Suppressor macrophage treated with lipopolysaccharide for 4 hours (primary cell): Measurements from ENCODE around the gene PTPRD.

Experiments
- DNase-seq: peaks from one replicate; pipeline ENCODE4 v3.0.0-alpha.2; 2020

The PTPRD gene

DNA sequence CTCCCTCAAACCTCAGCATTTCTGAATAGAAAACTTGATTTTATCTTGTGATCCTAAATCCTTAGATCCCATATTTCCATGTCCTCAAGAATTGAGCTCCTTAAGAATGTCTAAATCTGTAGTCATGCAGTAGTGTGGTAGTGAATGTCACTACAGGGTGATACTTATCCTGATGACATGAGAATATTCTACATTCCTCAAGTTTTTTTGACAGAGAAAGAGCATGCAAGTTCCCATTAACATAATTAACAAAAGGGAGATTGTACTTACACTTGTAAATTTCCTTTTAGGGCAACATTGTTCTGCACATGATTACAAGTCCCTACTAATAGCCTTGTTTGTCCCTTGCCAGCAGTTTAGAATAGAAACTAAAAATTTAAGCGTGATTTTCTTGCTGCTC is 352.3 kb downstream of the PTPRD start:
- no peak for DNase-seq

- DNase-seq = no peak
These were observed 353.1 kb downstream of the PTPRD start for GRCh38 chr9:10259668-10260067.

- DNase-seq = no peak
These were observed 357.0 kb downstream of the PTPRD start for GRCh38 chr9:10255758-10256157.

GRCh38 chr9:10254338-10254737 is 358.5 kb downstream of the PTPRD start:
- no peak for DNase-seq

GRCh38 chr9:10253341-10253740 is 359.5 kb downstream of the PTPRD start:
- DNase-seq = no peak

- DNase-seq = no peak
These were observed 360.6 kb downstream of the PTPRD start for GRCh38 chr9:10252174-10252573.

DNA sequence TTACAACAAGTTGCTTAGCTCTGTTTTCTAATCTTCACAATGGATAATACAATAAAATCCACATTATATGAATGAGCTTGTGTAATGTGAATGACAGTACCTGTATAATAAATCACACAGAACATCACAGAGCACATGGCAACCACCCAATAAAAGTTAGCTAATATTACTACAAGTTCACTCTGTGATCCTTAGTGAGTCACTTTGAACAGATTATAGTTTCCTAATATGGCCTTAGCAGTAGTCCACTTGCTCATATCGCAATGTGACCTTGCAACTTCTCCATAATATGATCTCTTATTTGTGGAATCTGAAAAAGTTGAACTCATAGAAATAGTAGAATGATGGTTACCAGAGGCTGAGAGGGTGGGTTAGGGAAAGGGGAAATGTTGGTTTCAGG is 361.3 kb downstream of the PTPRD start:
- no peak for DNase-seq

DNA sequence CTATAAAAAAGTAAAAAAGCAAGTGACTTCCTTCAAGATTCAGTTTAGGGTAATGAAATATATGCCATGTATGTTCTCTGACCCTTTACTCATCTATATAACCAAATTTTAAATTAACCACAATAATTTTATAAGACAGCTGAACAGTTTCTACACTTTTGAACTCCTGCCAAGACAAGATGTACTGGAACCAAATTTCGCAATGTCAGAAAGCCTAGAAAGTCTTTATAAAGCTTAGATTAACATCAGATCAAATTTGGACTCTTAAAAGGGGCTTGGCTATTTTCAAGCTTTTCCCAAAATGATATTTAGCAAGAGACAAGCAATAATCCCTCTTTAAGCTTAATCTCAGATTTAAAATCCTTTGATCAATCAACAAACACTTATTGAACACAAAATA is 362.6 kb downstream of the PTPRD start:
- DNase-seq = no peak

GRCh38 chr9:10248890-10249289 is 363.9 kb downstream of the PTPRD start:
- no peak for DNase-seq

- no peak for DNase-seq
These were observed 370.5 kb downstream of the PTPRD start for GRCh38 chr9:10242255-10242654.

GRCh38 chr9:10238087-10238486 is 374.7 kb downstream of the PTPRD start:
- DNase-seq = no peak

GRCh38 chr9:10237584-10237983 is 375.2 kb downstream of the PTPRD start:
- no peak for DNase-seq

DNA sequence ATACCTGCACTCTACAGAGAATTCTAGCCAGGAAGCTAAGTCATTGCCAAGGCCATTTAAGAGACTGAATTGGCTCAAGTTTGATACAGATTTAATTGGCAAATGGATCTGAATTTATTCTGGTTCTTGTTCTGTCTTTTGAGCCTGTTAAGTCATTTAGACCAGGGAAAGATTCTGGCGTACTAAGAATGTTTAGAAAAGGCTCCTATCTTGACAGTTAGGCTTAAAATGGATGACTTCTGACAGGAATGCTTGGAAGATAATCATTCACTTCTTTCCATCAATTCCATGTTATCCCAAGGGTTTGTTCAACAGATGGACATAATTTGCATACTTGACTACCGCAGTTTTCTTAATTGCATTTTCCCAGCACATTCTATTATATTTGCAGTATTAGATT is 376.6 kb downstream of the PTPRD start:
- DNase-seq = no peak

DNA sequence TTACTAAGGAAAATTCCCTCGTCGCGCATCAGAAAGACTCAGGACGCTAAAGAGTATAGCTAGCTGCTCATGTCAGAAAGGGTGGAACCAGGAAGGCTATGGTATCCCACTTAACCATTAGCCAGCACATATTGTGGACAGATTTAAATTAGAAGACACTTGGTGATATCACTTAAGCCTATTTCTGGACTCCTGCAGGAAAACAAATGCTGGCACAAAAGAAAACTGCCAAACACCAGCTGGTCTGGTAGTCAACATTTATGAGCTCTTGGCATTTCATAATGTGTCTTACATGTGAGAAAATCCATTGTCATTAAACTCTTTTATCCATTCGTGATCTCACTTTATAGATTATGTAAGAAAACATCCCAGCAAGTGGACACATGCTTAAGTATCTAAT is 377.4 kb downstream of the PTPRD start:
- DNase-seq = no peak

DNA sequence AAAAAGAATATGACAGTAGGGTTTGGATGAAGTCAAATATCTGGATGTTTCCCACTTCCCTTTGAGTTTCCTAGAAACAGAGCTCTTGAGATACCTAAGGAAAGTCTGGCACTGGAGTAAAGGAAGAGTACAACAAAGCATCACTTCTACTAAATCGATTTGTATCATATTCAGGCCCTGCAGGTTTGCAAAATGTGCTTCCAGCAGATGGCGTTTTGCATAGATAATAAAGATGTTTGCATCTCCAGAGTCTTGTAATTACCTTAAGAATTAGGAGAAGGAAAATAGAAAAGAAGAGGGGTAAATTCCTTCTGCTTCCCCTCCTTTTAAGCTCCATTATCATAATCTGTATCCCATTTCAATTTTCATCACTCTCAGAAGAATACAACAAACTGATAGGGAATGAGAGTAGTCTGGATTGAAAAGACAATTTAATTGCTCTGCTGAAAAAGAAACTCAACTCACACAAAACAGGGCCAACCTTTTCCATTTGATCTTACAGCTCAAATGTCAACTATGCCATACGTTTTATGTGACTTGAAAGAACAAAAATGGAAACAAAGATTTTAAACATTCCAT is 380.4 kb downstream of the PTPRD start:
- no peak for DNase-seq

- no peak for DNase-seq
These were observed 382.3 kb downstream of the PTPRD start for GRCh38 chr9:10230512-10230911.

GRCh38 chr9:10228082-10228481 is 384.7 kb downstream of the PTPRD start:
- no peak for DNase-seq

DNA sequence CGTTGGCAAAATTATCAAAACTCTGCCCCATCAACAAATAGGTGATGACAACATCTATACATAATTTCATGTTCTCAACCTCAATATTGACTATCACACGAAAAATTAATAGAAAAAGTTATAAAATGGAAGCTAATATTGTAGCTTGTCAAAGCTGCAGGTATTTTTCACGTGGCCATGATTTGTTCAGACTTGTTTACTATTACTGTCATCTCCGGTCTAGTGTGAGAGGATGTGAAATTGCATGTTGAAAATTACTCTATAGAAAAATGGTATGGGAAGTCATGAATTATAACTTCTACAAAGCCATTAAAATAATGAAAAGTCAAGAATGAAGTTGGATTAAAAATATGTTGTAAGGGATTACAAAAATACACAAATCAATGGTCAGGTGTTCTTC is 385.8 kb downstream of the PTPRD start:
- no peak for DNase-seq

DNA sequence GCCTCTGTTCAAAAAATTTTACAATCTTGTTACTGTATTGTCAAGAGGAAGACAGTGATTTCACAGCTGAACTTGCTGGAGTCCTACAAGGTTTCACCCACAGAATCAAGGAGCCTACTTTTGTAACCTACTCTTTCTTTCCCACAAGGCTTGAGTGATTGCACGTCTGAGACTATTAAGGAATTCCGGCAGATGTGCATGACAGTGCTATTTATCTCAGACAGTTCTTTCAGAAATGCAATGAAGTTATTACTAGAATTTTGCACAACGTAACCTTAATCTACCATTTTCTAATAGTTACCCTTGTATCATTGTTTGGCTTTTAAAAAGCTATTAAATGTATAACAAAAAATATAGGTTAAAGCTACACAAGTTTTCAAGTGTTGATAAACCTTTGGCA is 400.1 kb downstream of the PTPRD start:
- DNase-seq = no peak

DNA sequence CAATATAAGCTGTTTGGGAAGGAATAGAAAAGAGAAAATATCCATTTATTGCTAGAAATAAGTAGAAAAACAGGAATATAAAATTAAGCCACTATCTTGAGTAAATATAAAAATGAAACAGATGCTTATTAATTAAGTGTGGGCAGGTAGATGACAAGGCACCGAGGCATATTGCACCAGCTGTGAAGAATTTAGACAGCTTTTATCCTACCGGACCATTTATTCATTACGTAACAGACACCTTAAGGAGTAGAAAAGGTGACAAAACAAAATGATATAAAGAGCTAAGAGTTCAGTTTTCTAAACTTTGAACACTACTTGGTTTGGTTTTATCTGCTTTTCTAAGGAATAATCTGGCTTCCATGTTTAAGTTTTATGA is 404.1 kb downstream of the PTPRD start:
- DNase-seq = no peak

DNA sequence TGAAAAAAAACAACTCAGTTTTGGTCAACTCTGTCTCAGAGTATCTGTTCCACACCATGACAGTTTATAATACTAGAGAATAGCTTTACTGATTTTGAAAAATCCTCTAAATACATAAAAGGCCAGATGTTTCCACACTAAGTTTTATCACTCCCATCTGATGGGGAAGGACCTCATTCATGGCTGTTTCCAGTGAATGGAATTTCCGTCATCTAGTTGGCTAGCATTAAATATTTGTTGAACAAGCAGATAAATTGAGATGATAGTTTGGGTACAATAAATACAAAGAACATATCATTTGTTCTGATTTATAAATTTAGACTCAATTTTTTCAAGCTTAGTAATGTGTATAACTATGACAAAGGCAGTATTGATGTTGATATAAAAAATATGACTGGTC is 408.5 kb downstream of the PTPRD start:
- DNase-seq = no peak

DNA sequence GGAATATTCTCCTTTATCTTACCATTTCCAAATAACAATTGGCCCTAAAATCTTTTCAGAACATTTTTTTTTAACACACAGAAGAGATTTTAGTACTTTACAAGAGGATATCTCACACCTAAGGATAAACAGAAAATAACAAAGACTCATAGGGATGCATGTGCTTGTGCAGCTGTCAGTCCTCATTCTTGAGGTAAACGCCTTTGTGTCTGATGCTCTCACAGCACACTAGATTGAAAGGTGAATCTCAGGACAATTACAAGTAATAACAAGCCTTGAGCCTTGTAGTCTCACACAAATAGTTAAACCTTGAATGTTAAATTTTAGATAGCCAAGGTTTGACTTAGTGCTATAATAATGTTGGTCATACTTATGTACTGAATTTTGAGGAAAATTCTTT is 439.2 kb downstream of the PTPRD start:
- DNase-seq = no peak

GRCh38 chr9:10172476-10172875 is 440.3 kb downstream of the PTPRD start:
- DNase-seq = no peak

- DNase-seq = no peak
These were observed 444.6 kb downstream of the PTPRD start for GRCh38 chr9:10168241-10168640.

DNA sequence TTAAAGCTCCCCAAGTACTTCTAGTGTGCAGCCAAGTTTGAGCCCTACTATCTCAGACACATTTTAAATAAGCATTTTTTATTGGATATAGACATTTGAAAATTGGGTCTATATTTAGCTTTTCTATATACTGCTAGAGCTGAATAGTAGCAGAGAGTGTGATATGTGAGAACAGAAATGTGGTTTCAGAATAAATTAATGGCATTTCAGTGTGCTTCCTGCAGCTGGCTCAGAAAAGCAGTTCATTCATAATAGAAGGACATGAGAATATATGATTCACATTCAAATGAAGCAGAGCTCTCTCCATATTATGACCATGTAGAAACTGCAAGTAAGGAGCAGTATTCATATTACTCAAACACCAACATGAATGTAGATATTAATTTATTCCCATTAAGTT is 464.0 kb downstream of the PTPRD start:
- no peak for DNase-seq
